ENCODE data around the gene ANKRD55. TPM values are rescaled to one million over a fixed set of nuclear protein-coding genes. Genes with fewer than 3 reads are reported as not detected.
"Not testable (repeated sequence)": the region's sequence is repeated elsewhere in the genome, so short reads cannot be mapped to it uniquely, and the experiment has no call there.

Gene ANKRD55
- total RNA-seq, 2 experiments from 2014 or later, result 0.37 to 0.52 TPM

DNA sequence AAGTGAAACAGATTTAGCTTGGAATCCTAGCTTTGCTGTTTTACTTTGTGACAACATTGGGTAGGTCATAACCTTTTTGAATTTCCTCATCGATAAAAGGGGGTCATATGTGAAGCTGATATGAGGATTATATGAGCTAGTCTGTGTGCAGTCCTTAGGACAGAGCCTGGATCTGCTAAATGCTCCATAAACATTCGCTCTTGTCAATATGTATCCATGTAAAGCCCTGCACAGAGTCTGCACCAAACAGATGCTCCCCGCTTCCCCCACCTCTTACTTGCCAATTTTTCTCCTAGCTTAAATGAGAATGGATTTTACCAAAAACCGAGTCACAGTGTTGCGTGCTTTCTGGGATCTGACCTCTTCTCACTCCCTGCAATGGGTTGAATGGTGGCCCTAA lies 5.4 kb downstream of the ANKRD55 start:
- ATAC-seq (no peak), DNase-seq (no peak)
- ChIA-PET CTCF (no interaction called here), POLR2A (interaction anchor here (0.7 kb wide), 1 partner anchor 377 kb away, joined by 3 read pairs; no protein-coding TSS in a partner anchor)
- Mint-ChIP-seq H3K27me3 (ENCODE audit: low read depth) (peaks cover 20% of the 10 kb centered on the region), H3K27ac (no peak overlapping the region), H3K4me1 (ENCODE audit: low read depth) (peaks cover 8% of the 10 kb centered on the region), H3K36me3 (ENCODE audit: low read depth) (no peaks in the 10 kb centered on the region), H3K4me3 (no peak overlapping the region), H3K9me3 (ENCODE audit: insufficient read depth) (peaks cover 6% of the 10 kb centered on the region)

DNA sequence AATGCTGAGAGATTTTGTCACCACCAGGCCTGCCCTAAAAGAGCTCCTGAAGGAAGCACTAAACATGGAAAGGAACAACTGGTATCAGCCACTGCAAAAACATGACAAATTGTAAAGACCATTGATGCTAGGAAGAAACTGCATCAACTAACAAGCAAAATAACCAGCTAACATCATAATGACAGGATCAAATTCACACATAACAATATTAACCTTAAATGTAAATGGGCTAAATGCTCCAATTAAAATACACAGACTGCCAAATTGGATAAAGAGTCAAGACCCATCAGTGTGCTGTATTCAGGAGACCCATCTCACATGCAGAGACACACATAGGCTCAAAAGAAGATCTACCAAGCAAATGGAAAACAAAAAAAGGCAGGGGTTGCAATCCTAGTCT lies 9.8 kb downstream of the ANKRD55 start:
- H3K4me3 Mint-ChIP-seq; ATAC-seq; POLR2A ChIA-PET; H3K27ac Mint-ChIP-seq; H3K36me3 Mint-ChIP-seq (ENCODE audit: low read depth); DNase-seq; H3K4me1 Mint-ChIP-seq (ENCODE audit: low read depth); CTCF ChIA-PET: not testable (repeated sequence)
- peaks cover 10% of the 10 kb centered on the region for H3K9me3 Mint-ChIP-seq (ENCODE audit: insufficient read depth)
- H3K27me3 Mint-ChIP-seq (ENCODE audit: low read depth), result peaks cover 13% of the 10 kb centered on the region

DNA sequence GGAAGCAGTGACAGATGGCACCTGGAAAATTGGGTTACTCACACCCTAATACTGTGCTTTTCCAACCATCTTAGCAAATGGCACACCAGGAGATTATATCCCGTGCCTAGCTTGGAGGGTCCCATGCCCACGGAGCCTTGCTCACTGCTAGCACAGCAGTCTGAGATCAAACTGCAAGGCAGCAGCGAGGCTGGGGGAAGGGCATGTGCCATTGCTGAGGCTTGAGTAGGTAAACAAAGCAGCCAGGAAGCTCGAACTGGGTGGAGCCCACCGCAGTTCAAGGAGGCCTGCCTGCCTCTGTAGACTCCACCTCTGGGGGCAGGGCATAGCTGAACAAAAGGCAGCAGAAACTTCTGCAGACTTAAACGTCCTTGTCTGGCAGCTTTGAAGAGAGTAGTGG lies 11.5 kb downstream of the ANKRD55 start:
- ATAC-seq; H3K4me3 Mint-ChIP-seq; H3K27ac Mint-ChIP-seq; H3K4me1 Mint-ChIP-seq (ENCODE audit: low read depth); H3K36me3 Mint-ChIP-seq (ENCODE audit: low read depth); POLR2A ChIA-PET; DNase-seq; CTCF ChIA-PET: not testable (repeated sequence)
- peaks cover 14% of the 10 kb centered on the region for H3K9me3 Mint-ChIP-seq (ENCODE audit: insufficient read depth)
- peaks cover 13% of the 10 kb centered on the region for H3K27me3 Mint-ChIP-seq (ENCODE audit: low read depth)

DNA sequence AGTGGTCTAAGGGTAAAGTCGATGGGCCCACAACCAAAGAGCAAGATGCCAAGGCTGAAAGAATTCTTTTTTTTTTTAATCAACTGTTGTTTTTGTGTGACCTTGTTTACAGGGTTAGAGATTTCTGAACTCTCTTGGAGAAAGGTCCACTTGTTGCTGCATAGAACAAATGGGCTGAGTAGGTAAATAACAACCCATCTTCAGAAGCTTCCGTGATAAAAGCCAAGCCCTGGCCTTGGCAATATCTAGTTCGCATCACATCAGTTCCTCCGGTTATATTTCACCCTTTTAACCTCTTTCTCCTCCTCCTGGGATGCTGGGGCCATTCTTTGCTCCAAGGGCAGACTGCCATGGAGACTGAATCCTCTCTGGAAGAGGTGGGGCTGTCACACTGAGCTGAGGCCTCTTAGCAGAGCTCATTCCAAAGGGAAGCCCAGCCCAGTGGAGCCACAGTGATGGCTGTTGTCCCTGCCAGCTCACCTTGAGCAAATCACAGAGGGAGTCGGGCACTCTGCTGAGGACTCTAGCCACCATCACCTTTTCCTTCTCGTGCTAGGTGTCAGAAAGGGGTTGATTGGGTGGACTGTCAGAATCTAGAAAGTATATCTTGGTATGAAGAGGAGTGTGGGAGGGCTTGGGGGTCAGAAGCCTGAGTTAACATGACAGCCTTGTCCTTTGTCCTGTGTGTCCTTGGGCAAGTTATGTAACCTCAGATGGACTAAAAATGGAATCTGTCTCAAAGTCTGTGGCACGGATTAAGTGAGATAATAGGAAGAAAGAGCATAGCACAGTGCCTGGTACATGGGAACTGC lies 17.9 kb downstream of the ANKRD55 start:
- Mint-ChIP-seq H3K9me3 (ENCODE audit: insufficient read depth) (peaks cover 13% of the 10 kb centered on the region), H3K4me1 (ENCODE audit: low read depth) (no peaks in the 10 kb centered on the region), H3K27me3 (ENCODE audit: low read depth) (no peaks in the 10 kb centered on the region), H3K27ac (no peak overlapping the region), H3K4me3 (no peak overlapping the region), H3K36me3 (ENCODE audit: low read depth) (peaks cover 3% of the 10 kb centered on the region)
- CTCF ChIA-PET, result interaction anchor here (1.4 kb wide), 1 partner anchor 14 kb away, joined by 3 read pairs; no protein-coding TSS in a partner anchor
- POLR2A ChIA-PET, result no interaction called here
- DNase-seq, result no peak
- ATAC-seq, result no peak

DNA sequence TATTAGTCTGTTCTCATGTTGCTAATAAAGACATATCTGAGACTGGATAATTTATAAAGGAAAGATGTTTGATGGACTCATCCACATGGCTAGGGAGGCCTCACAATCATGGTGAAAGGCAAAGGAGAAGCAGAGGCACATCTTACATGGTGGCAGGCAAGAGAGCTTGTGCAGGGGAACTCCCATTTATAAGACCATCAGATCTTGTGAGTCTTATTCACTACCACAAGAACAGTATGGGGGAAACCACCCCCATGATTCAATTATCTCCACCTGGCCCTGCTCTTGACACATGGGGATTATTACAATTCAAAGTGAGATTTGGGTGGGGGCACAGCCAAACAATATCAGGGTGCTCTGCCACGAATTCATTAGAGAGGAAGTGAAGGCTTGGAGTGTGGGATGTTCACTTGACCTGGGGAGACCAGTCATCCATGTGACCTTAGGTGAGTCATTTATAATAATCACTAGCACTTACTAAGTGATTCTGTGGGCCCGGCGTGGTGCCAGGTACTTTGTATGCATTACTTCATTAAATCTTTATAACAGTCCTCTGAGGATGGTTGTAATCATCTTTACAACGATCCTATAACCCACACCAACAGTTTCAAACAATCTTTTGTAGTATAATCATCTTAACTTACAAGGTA lies 19.1 kb downstream of the ANKRD55 start:
- H3K36me3 Mint-ChIP-seq (ENCODE audit: low read depth); H3K4me1 Mint-ChIP-seq (ENCODE audit: low read depth); H3K27ac Mint-ChIP-seq; POLR2A ChIA-PET; ATAC-seq; H3K4me3 Mint-ChIP-seq; CTCF ChIA-PET; H3K27me3 Mint-ChIP-seq (ENCODE audit: low read depth); DNase-seq: not testable (repeated sequence)
- peaks cover 13% of the 10 kb centered on the region for H3K9me3 Mint-ChIP-seq (ENCODE audit: insufficient read depth)

DNA sequence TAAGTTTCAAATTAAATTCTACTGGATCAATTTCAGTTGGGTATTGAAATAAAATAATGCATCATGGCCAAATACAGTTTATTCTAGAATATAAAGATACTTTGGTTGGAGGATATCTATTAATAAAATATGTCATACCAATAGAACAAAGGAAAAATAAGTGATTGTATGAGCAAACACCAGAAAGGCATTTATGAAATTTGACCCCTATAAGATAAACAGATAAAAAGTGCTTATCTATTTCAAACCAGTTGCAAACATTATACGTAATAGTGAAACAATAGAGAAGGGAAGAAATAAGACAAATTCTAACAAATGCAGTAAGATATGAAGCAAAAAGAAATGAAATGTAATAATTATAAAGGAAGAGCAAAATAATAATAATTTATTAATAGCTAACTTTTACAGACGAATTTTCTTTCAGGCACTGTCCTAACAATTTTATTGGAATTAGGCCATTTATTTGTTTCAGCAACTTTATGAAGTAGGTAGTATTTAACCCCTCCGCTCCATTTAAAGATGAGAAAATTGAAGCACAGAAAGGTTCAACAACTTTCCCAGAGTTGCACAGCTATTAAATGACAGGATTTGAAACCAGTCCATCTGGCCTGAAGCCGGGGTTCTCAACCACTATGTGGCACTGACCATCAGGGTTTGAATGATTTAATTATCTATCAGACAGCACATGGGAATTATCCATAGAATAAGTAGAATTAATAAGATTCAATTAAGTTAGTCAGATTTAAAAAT lies 20.8 kb downstream of the ANKRD55 start:
- CTCF ChIA-PET, result interaction anchor here (1.3 kb wide), 1 partner anchor 11 kb away, joined by 4 read pairs; no protein-coding TSS in a partner anchor
- Mint-ChIP-seq H3K36me3 (ENCODE audit: low read depth) (peaks cover 3% of the 10 kb centered on the region), H3K4me1 (ENCODE audit: low read depth) (no peaks in the 10 kb centered on the region), H3K9me3 (ENCODE audit: insufficient read depth) (peaks cover 13% of the 10 kb centered on the region), H3K4me3 (no peak overlapping the region), H3K27ac (no peak overlapping the region), H3K27me3 (ENCODE audit: low read depth) (no peaks in the 10 kb centered on the region)
- POLR2A ChIA-PET, result no interaction called here
- ATAC-seq (no peak), DNase-seq (no peak)

DNA sequence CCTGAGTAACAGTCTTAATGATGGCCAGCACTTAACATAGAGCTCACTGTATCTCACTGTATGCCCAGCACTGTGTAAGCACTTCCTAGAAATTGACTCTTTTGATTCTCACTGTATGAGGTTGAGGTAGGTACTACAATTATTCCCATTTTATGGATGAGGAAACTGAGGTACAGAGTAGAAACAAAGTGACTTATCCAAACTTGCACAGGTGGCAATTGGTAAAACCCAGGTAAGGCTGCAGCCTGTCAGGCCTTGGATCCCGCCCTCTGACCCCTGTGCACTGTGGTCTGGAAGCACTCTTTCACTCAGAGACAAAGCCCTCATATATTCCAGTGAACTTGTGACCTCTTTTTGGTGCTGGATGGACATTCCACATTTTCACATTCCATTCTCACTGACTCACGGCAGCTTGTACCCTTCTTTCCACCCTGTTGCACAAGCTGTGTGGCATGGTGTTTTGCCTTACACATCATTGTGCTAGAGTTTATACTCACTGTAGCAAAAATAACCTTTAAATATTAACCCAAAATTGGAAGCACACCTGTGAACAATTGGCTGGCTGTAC lies 21.7 kb downstream of the ANKRD55 start:
- no peak overlapping the region for H3K4me3 Mint-ChIP-seq
- H3K27me3 Mint-ChIP-seq (ENCODE audit: low read depth), result no peaks in the 10 kb centered on the region
- CTCF ChIA-PET, result interaction anchor here (1.3 kb wide), 1 partner anchor 10 kb away, joined by 4 read pairs; no protein-coding TSS in a partner anchor
- POLR2A ChIA-PET, result no interaction called here
- DNase-seq, result no peak
- no peak for ATAC-seq
- H3K4me1 Mint-ChIP-seq (ENCODE audit: low read depth), result no peaks in the 10 kb centered on the region
- H3K9me3 Mint-ChIP-seq (ENCODE audit: insufficient read depth), result peaks cover 10% of the 10 kb centered on the region
- H3K36me3 Mint-ChIP-seq (ENCODE audit: low read depth), result peaks cover 2% of the 10 kb centered on the region
- H3K27ac Mint-ChIP-seq, result no peak overlapping the region

DNA sequence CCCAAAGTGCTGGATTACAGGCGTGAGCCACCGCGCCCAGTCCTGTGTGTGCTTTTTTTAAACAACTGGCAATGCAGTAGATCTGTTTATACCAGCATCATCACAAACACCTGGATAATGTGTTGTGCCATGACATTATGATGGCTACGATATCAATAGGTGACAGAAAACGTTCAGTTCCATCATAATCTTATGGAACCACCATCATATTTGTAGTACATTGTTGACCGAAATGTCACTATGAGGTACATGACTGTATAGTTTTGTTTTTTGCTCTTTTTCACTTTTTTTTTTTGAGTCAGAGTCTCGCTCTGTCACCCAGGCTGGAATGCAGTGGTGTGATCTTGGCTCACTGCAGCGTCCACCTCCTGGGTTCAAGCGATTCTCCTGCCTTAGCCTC lies 24.4 kb downstream of the ANKRD55 start:
- H3K27ac Mint-ChIP-seq, result no peak overlapping the region
- CTCF ChIA-PET, result interaction anchor here (1.4 kb wide), 1 partner anchor 231 kb away, joined by 4 read pairs; no protein-coding TSS in a partner anchor
- H3K36me3 Mint-ChIP-seq (ENCODE audit: low read depth), result no peaks in the 10 kb centered on the region
- POLR2A ChIA-PET, result interaction anchor here (0.8 kb wide), 1 partner anchor 247 kb away, joined by 3 read pairs; no protein-coding TSS in a partner anchor
- no peaks in the 10 kb centered on the region for H3K27me3 Mint-ChIP-seq (ENCODE audit: low read depth)
- H3K4me1 Mint-ChIP-seq (ENCODE audit: low read depth), result no peaks in the 10 kb centered on the region
- H3K9me3 Mint-ChIP-seq (ENCODE audit: insufficient read depth), result peaks cover 5% of the 10 kb centered on the region
- DNase-seq (no peak), ATAC-seq (no peak)
- no peak overlapping the region for H3K4me3 Mint-ChIP-seq

DNA sequence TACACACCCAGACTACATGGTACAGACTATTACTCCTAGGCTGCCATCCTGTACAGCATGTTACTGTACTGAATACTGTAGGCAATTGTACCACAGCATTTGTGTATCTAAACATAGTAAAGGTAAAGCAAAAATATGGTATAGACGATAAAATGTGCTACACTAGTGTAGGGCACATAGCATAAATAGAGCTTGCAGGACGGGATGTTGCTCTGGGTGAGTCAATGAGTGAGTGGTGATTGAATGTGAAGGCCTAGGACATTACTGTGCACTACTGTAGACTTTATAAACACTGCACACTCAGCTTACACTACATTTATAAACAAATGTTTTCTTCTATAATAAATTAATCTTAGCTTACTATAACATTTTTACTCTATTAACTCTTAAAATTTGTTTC lies 25.6 kb downstream of the ANKRD55 start:
- POLR2A ChIA-PET, result no interaction called here
- Mint-ChIP-seq H3K36me3 (ENCODE audit: low read depth) (no peaks in the 10 kb centered on the region), H3K9me3 (ENCODE audit: insufficient read depth) (no peaks in the 10 kb centered on the region), H3K4me3 (no peak overlapping the region), H3K4me1 (ENCODE audit: low read depth) (no peaks in the 10 kb centered on the region), H3K27ac (no peak overlapping the region), H3K27me3 (ENCODE audit: low read depth) (no peaks in the 10 kb centered on the region)
- CTCF ChIA-PET, result interaction anchor here (1.4 kb wide), 1 partner anchor 230 kb away, joined by 4 read pairs; no protein-coding TSS in a partner anchor
- no peak for ATAC-seq
- no peak for DNase-seq

DNA sequence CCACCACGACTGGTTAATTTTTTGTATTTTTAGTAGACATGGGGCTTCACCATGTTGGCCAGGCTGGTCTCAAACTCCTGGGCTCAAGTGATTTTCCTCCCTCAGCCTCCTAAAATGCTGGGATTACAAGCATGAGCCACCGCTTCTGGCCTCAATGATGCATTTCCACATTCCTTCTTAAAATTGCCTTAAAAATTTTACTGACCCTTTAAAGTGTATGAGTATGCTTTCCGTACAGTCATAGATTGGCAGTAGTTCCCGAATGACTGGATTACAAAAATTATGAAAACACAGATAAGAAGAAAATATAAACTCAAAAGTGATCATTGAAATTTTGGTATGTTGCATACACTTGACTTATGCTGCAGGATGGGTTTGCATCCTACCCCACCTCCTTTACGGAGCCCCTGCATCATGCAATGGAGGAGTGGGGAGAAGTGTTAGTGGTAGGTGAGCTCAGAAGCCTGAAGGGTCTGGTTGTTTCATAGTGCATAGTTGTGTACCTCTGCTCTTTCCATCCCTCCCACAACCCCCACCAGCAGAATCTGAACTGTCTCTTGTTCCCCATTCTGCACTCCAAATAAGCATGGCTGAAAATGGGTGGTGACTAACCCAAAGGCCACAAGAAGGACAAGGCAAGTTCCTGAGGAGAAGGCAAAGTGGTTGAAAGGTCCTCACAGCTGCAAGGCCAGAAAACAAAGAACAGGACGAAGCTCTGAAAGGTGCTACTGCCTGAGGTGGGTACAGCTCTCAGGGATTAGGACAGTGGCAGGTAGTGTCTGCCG lies 26.8 kb downstream of the ANKRD55 start:
- CTCF ChIA-PET, result interaction anchor here (1.0 to 1.6 kb wide), 2 partner anchors 270 to 274 kb away, joined by 3 read pairs; no protein-coding TSS in a partner anchor
- Mint-ChIP-seq H3K36me3 (ENCODE audit: low read depth) (no peaks in the 10 kb centered on the region), H3K9me3 (ENCODE audit: insufficient read depth) (no peaks in the 10 kb centered on the region), H3K27me3 (ENCODE audit: low read depth) (no peaks in the 10 kb centered on the region), H3K4me3 (no peak overlapping the region), H3K27ac (no peak overlapping the region), H3K4me1 (ENCODE audit: low read depth) (no peaks in the 10 kb centered on the region)
- DNase-seq (no peak), ATAC-seq (no peak)
- POLR2A ChIA-PET, result no interaction called here

DNA sequence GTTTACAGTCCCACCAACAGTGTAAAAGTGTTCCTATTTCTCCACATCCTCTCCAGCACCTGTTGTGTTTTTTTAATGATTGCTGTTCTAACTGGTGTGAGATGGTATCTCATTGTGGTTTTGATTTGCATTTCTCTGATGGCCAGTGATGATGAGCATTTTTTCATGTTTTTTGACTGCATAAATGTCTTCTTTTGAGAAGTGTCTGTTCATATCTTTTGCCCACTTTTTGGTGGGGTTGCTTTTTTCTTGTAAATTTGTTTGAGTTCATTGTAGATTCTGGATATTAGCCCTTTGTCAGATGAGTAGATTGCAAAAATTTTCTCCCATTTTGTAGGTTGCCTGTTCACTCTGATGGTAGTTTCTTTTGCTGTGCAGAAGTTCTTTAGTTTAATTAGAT lies 29.2 kb downstream of the ANKRD55 start:
- DNase-seq; H3K4me3 Mint-ChIP-seq; H3K4me1 Mint-ChIP-seq (ENCODE audit: low read depth); H3K27ac Mint-ChIP-seq; H3K36me3 Mint-ChIP-seq (ENCODE audit: low read depth); H3K27me3 Mint-ChIP-seq (ENCODE audit: low read depth); H3K9me3 Mint-ChIP-seq (ENCODE audit: insufficient read depth); POLR2A ChIA-PET; CTCF ChIA-PET; ATAC-seq: not testable (repeated sequence)

All from activated CD8-positive, alpha-beta T cell treated with anti-CD3 and anti-CD28 coated beads, Interleukin-2, amount 10 ng/mL, durations not matched to agents 7 days and 5 days (primary cell).